CD4-positive, alpha-beta T cell treated with Interleukin-4 for 1 hour (primary cell): ENCODE measurements around the gene CRYBB1.

ENCODE experiments used
- DNase-seq, 2 donors: peaks; one replicate each; pipeline ENCODE4 v3.0.0-alpha.2; 2020 to 2022

Gene CRYBB1

GRCh38 chr22:26550498-26551033 lies 67.3 kb downstream of the CRYBB1 start:
- no peak for DNase-seq

- DNase-seq, result no peak
Observed at GRCh38 chr22:26549902-26550497, 67.8 kb downstream of the CRYBB1 start.
